HEK293 (cell line): ENCODE results near the gene CDH22.

Experiments used
- AEBP2 ChIP-seq: fragments of 450-650 bp; formaldehyde crosslinking; IDR thresholded peaks from 2 replicates; pipeline ENCODE4 v1.5.1; 2016; ENCODE audit warnings: missing biosample characterization, missing genetic modification characterization, borderline replicate concordance
- CTCF ChIP-seq: fragments of 450-650 bp; formaldehyde crosslinking; IDR thresholded peaks from 2 replicates; pipeline ENCODE4 v1.5.1; 2016; ENCODE audit warnings: missing biosample characterization, missing genetic modification characterization
- EGR2 ChIP-seq: fragments of 450-650 bp; formaldehyde crosslinking; IDR thresholded peaks from 2 replicates; pipeline ENCODE4 v1.5.1; 2016; ENCODE audit warnings: low read depth, missing biosample characterization, missing genetic modification characterization
- GLIS1 ChIP-seq: fragments of 450-650 bp; formaldehyde crosslinking; IDR thresholded peaks from 2 replicates; pipeline ENCODE4 v1.5.1; 2016; ENCODE audit warnings: missing biosample characterization, missing genetic modification characterization
- HIC1 ChIP-seq: fragments of 450-650 bp; formaldehyde crosslinking; IDR thresholded peaks from 2 replicates; pipeline ENCODE4 v1.5.1; 2016; ENCODE audit warnings: missing biosample characterization, missing genetic modification characterization
- KLF17 ChIP-seq: fragments of 450-650 bp; formaldehyde crosslinking; IDR thresholded peaks from 2 replicates; pipeline ENCODE4 v1.5.1; 2016; ENCODE audit warnings: missing biosample characterization, missing genetic modification characterization
- OVOL3 ChIP-seq: fragments of 450-650 bp; formaldehyde crosslinking; IDR thresholded peaks from 2 replicates; pipeline ENCODE4 v1.5.1; 2016; ENCODE audit warnings: missing biosample characterization, missing genetic modification characterization
- PRDM2 ChIP-seq: fragments of 450-650 bp; formaldehyde crosslinking; IDR thresholded peaks from 2 replicates; pipeline ENCODE4 v1.5.1; 2016; ENCODE audit warnings: missing biosample characterization, missing genetic modification characterization, borderline replicate concordance
- TSHZ1 ChIP-seq: fragments of 450-650 bp; formaldehyde crosslinking; IDR thresholded peaks from 2 replicates; pipeline ENCODE4 v1.5.1; 2016; ENCODE audit warnings: missing biosample characterization, missing genetic modification characterization, borderline replicate concordance
- WT1 ChIP-seq: fragments of 450-650 bp; formaldehyde crosslinking; IDR thresholded peaks from 2 replicates; pipeline ENCODE4 v1.5.1; 2016; ENCODE audit warnings: missing biosample characterization, missing genetic modification characterization
- ZEB2 ChIP-seq: fragments of 450-650 bp; formaldehyde crosslinking; IDR thresholded peaks from 2 replicates; pipeline ENCODE4 v1.5.1; 2016; ENCODE audit warnings: missing biosample characterization, missing genetic modification characterization
- ZNF138 ChIP-seq: fragments of 450-650 bp; formaldehyde crosslinking; IDR thresholded peaks from 2 replicates; pipeline ENCODE4 v1.5.1; 2016; ENCODE audit warnings: missing biosample characterization, missing genetic modification characterization, borderline replicate concordance
- ZNF221 ChIP-seq: fragments of 450-650 bp; formaldehyde crosslinking; IDR thresholded peaks from 2 replicates; pipeline ENCODE4 v1.5.1; 2017; ENCODE audit warnings: missing biosample characterization, missing genetic modification characterization, borderline replicate concordance
- ZNF23 ChIP-seq: fragments of 450-650 bp; formaldehyde crosslinking; IDR thresholded peaks from 2 replicates; pipeline ENCODE4 v1.5.1; 2016; ENCODE audit warnings: missing biosample characterization, missing genetic modification characterization, borderline replicate concordance
- ZNF302 ChIP-seq: fragments of 450-650 bp; formaldehyde crosslinking; IDR thresholded peaks from 2 replicates; pipeline ENCODE4 v1.5.1; 2016; ENCODE audit warnings: missing biosample characterization, missing genetic modification characterization, low read depth
- ZNF398 ChIP-seq: fragments of 450-650 bp; formaldehyde crosslinking; IDR thresholded peaks from 2 replicates; pipeline ENCODE4 v1.5.1; 2017; ENCODE audit warnings: missing biosample characterization, missing genetic modification characterization
- ZNF555 ChIP-seq: fragments of 450-650 bp; formaldehyde crosslinking; conservative IDR thresholded peaks from 2 replicates; pipeline ENCODE4 v1.5.1; 2017; ENCODE audit warnings: missing biosample characterization, mild to moderate bottlenecking, missing genetic modification characterization, inconsistent platforms
- ZNF658 ChIP-seq: fragments of 450-650 bp; formaldehyde crosslinking; IDR thresholded peaks from 2 replicates; pipeline ENCODE4; 2016; ENCODE audit warnings: missing biosample characterization, missing genetic modification characterization
- ZNF843 ChIP-seq: fragments of 450-650 bp; formaldehyde crosslinking; IDR thresholded peaks from 2 replicates; pipeline ENCODE4 v1.5.1; 2016; ENCODE audit warnings: missing biosample characterization, missing genetic modification characterization

CDH22 gene

GRCh38 chr20:46213946-46214823, 94.1 kb downstream of the CDH22 start (continued):
- TF ChIP-seq TSHZ1 (tag by site-specific recombination): no peak
- TF ChIP-seq AEBP2: no peak
- peak; percentile 19 for TF ChIP-seq GLIS1 (tag by site-specific recombination)
- TF ChIP-seq ZNF398 (tag by site-specific recombination): peak; percentile 28
- no peak for TF ChIP-seq ZNF555 (tag by site-specific recombination)
- no peak for TF ChIP-seq ZNF658
- TF ChIP-seq OVOL3: no peak
- no peak for TF ChIP-seq HIC1 (tag by site-specific recombination)
- no peak for TF ChIP-seq ZNF23 (tag by site-specific recombination)
- TF ChIP-seq WT1 (tag by site-specific recombination): 0 out of 2 replicates have a peak, but pooled peaks have one; percentile 27
- TF ChIP-seq KLF17 (tag by site-specific recombination): peak; percentile 88
- TF ChIP-seq EGR2: no peak
- no peak for TF ChIP-seq ZNF302 (tag by site-specific recombination)
- no peak for TF ChIP-seq ZEB2 (tag by site-specific recombination)
- no peak for TF ChIP-seq CTCF (tag by site-specific recombination)
- no peak for TF ChIP-seq ZNF138 (tag by site-specific recombination)
- TF ChIP-seq ZNF843 (tag by site-specific recombination): no peak
- TF ChIP-seq ZNF221: no peak
- TF ChIP-seq PRDM2 (tag by site-specific recombination): no peak
